ENCODE measurements around the gene CDC40.

DNA sequence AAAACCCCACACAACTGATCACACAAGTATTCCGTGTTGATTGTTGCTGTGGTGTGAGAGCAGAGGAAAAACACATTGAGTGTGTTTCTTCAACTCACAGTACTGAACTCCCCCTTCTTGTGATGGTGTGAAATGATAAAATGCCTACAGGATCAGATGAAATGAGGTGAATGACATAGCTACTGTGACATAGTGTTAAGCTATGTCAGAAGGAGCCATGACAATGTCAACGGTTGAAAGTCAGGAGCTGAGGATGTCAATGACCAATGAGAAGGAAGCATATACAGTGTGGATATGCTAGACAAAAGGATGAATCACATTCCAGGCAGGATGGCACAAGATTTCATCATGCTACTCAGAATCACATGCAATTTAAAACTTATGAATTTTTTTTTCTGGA is 39.6 kb upstream of the CDC40 start:
- no peak for TF ChIP-seq CTCF (IDR thresholded peaks at IDR 0.05)
- TF ChIP-seq POLR2A (IDR thresholded peaks at IDR 0.05): no peak

Data from vagina (tissue), 2 donors.